Activated CD4-positive, alpha-beta T cell treated with anti-CD3 and anti-CD28 coated beads, Interleukin-2, amount 10 ng/mL, durations not matched to agents 24 days and 14 days (primary cell): ENCODE results near the gene ZNF853. TPM values are rescaled to one million over a fixed set of nuclear protein-coding genes. Genes with fewer than 3 reads are reported as not detected.
"Not testable (repeated sequence)": the region's sequence is repeated elsewhere in the genome, so short reads cannot be mapped to it uniquely, and the experiment has no call there.

ENCODE experiments used
- DNase-seq: peaks from one replicate; pipeline ENCODE4 v3.0.0; 2022
- H3K27ac Mint-ChIP-seq: one replicate; pipeline ENCODE4 v1.8.0; 2022; ENCODE audit warnings: mild to moderate bottlenecking, mixed read lengths
- H3K27me3 Mint-ChIP-seq: one replicate; pipeline ENCODE4 v1.8.0; 2022; ENCODE audit warnings: mixed read lengths
- H3K36me3 Mint-ChIP-seq: one replicate; pipeline ENCODE4 v1.8.0; 2022; ENCODE audit warnings: low read depth, mild to moderate bottlenecking, mixed read lengths
- H3K4me1 Mint-ChIP-seq: one replicate; pipeline ENCODE4 v1.8.0; 2021; ENCODE audit warnings: mixed read lengths
- H3K4me3 Mint-ChIP-seq: one replicate; pipeline ENCODE4 v1.8.0; 2022; ENCODE audit warnings: mild to moderate bottlenecking, moderate library complexity, mixed read lengths
- H3K9me3 Mint-ChIP-seq: one replicate; pipeline ENCODE4 v1.8.0; 2021; ENCODE audit warnings: mixed read lengths
- intact Hi-C: fragments of 100-400 bp; cut with micrococcal nuclease; formaldehyde crosslinking; loops from one replicate; pipeline ENCODE4 v1.15.1; 2023
- total RNA-seq: library from RNA; stranded (reverse); gene quantifications from 2 replicates; pipeline ENCODE4 v1.2.3, GENCODE V29; 2022

ZNF853 gene
- total RNA-seq: 0.33 and 0.42 TPM in 2 replicates

GRCh38 chr7:6614953-6615722, at the start of gene ZNF853:
TSS of gene ZNF853 (plus strand) at chr7:6615610. CDS start at chr7:6616175, 565 bp downstream.
- H3K4me1 Mint-ChIP-seq: peaks cover 9% of the 10 kb centered on the region
- intact Hi-C loops: no loop called here
- no peaks in the 10 kb centered on the region for H3K9me3 Mint-ChIP-seq
- DNase-seq: no peak
- H3K4me3 Mint-ChIP-seq: peak within 1 kb of the TSS; percentile 79
- peaks cover 38% of the 10 kb centered on the region for H3K27me3 Mint-ChIP-seq
- H3K36me3 Mint-ChIP-seq: peaks cover 3% of the 10 kb centered on the region
- peak within 1 kb of the TSS; percentile 62 for H3K27ac Mint-ChIP-seq

DNA sequence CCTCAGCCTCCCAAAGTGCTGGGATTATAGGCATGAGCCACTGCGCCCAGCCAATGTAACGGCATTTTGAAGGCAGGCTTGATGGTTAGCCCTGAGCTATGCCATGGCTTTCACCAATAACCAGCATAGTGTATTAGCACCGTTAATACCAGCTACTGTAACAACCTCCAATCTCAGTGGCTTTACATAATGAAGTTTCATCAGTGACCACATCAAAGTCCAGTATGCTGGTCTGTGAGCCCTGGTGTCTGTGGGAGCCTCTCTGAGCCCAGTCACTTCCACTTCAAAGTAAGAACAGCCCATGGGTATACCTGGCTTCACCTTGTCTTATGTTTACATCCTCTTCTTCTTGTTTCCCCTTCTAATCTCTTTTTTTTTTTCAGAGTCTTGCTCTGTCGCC, 49.8 kb upstream of the ZNF853 start:
- no peak overlapping the region for H3K4me3 Mint-ChIP-seq
- no peak for DNase-seq
- no peaks in the 10 kb centered on the region for H3K4me1 Mint-ChIP-seq
- no peaks in the 10 kb centered on the region for H3K9me3 Mint-ChIP-seq
- H3K27ac Mint-ChIP-seq: no peak overlapping the region
- H3K36me3 Mint-ChIP-seq: no peaks in the 10 kb centered on the region
- intact Hi-C loops: no loop called here
- H3K27me3 Mint-ChIP-seq: no peaks in the 10 kb centered on the region

DNA sequence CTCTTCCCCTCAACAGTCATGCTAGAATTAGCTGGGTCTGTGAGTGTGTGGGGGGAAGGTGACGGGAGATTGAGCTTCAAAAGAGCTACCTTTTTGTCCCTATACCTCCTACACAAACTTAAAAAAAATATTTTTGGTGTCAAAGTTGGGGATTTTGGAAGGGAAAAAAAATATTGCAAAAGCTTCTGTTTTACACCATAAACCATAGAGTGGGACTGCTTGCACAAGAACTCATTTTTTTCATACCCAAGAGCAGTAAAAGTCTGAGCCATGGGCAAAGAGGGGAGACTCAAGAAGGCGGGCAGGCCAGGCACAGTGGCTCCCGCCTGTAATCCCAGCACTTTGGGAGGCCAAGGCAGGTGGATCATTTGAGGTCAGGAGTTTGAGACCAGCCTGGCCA, 47.5 kb upstream of the ZNF853 start:
- Mint-ChIP-seq H3K27me3 (peaks cover 3% of the 10 kb centered on the region), H3K4me1 (no peaks in the 10 kb centered on the region), H3K9me3 (no peaks in the 10 kb centered on the region), H3K36me3 (no peaks in the 10 kb centered on the region), H3K27ac (no peak overlapping the region), H3K4me3 (no peak overlapping the region)
- intact Hi-C loops: no loop called here
- no peak for DNase-seq

GRCh38 chr7:6571160-6571779, 44.1 kb upstream of the ZNF853 start:
- Mint-ChIP-seq H3K4me3 (no peak overlapping the region), H3K4me1 (no peaks in the 10 kb centered on the region), H3K9me3 (no peaks in the 10 kb centered on the region), H3K27me3 (peaks cover 3% of the 10 kb centered on the region), H3K27ac (no peak overlapping the region), H3K36me3 (no peaks in the 10 kb centered on the region)
- intact Hi-C loops: loop anchor here (5.0 kb wide), 1 partner anchor 54 kb away; no protein-coding TSS in a partner anchor
- no peak for DNase-seq

DNA sequence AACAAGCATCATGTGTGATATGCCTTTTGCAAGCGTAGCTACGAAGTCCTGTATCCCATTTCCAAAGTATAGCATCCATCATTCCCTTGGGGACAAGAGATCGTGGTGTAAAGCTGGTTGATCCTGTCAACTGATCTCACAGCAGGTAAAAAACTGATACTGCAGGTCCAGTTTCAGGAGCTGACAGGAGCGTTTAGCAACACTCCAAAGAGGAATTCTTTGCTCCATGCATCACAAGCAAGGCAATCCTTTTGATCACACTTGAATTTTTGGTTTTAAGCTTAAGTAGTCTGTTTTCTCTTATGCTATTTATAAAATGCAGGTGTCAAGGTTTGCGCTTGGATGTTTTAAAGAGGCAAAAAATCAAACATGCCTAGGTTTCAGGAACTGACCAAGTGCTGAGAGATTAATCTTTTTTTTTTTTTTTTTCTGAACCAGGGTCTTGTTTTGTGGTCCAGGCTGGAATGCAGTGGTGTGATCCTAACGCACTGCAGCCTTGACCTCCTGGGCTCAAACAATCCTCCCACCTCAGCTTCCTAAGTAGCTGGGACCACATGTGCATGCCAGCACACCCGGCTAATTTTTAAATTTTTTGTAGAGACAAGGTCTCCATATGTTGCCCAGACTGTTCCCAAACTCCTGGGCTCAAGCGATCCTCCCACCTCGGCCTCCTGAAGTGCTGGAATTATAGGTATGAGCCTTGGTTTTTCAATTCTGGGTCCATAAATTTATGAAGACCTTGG, 40.0 kb upstream of the ZNF853 start:
- H3K9me3 Mint-ChIP-seq: no peaks in the 10 kb centered on the region
- H3K36me3 Mint-ChIP-seq: peaks cover 8% of the 10 kb centered on the region
- no peak for DNase-seq
- H3K27ac Mint-ChIP-seq: no peak overlapping the region
- H3K4me1 Mint-ChIP-seq: peaks cover 13% of the 10 kb centered on the region
- intact Hi-C loops: loop anchor here (5.0 kb wide), 1 partner anchor 62 kb away; the partner anchor contains the start of gene ZNF316
- peaks cover 3% of the 10 kb centered on the region for H3K27me3 Mint-ChIP-seq
- H3K4me3 Mint-ChIP-seq: peak overlapping the region; percentile 81

- no peak for DNase-seq
- peaks cover 13% of the 10 kb centered on the region for H3K36me3 Mint-ChIP-seq
- peak overlapping the region; percentile 58 for H3K27ac Mint-ChIP-seq
- peaks cover 3% of the 10 kb centered on the region for H3K27me3 Mint-ChIP-seq
- peaks cover 13% of the 10 kb centered on the region for H3K4me1 Mint-ChIP-seq
- H3K9me3 Mint-ChIP-seq: no peaks in the 10 kb centered on the region
- peak overlapping the region; percentile 81 for H3K4me3 Mint-ChIP-seq
- intact Hi-C loops: loop anchor here (5.0 kb wide), 1 partner anchor 61 kb away; the partner anchor contains the start of gene ZNF316
These were observed 39.2 kb upstream of the ZNF853 start for GRCh38 chr7:6576024-6576866.

GRCh38 chr7:6576867-6577368, 38.5 kb upstream of the ZNF853 start:
- not testable (repeated sequence) for H3K27me3 Mint-ChIP-seq, DNase-seq, H3K9me3 Mint-ChIP-seq
- Mint-ChIP-seq H3K27ac (peak overlapping the region; percentile 90), H3K4me3 (peak overlapping the region; percentile 84), H3K4me1 (peaks cover 18% of the 10 kb centered on the region), H3K36me3 (peaks cover 20% of the 10 kb centered on the region)
- intact Hi-C loops: loop anchor here (1.0 to 5.0 kb wide), 2 partner anchors 13 to 60 kb away; partner anchors contain the start of genes INTS15 and ZNF316

- intact Hi-C loops: loop anchor here (1.0 to 5.0 kb wide), 2 partner anchors 13 to 60 kb away; partner anchors contain the start of genes INTS15 and ZNF316
- peaks cover 18% of the 10 kb centered on the region for H3K4me1 Mint-ChIP-seq
- no peaks in the 10 kb centered on the region for H3K9me3 Mint-ChIP-seq
These were observed 37.9 kb upstream of the ZNF853 start, which contains the start of gene ZDHHC4 for GRCh38 chr7:6577369-6578113. TSS of gene ZDHHC4 (plus strand) at chr7:6577454. CDS start at chr7:6580562, 3,108 bp downstream.

GRCh38 chr7:6578114-6579084, 37.0 kb upstream of the ZNF853 start:
- Mint-ChIP-seq H3K36me3 (peaks cover 30% of the 10 kb centered on the region), H3K27ac (peak overlapping the region; percentile 90), H3K9me3 (no peaks in the 10 kb centered on the region), H3K27me3 (no peaks in the 10 kb centered on the region), H3K4me3 (peak overlapping the region; percentile 84), H3K4me1 (peaks cover 18% of the 10 kb centered on the region)
- intact Hi-C loops: loop anchor here (5.0 kb wide), 1 partner anchor 59 kb away; the partner anchor contains the start of gene ZNF316
- no peak for DNase-seq

More at GRCh38 chr7:6577369-6578113, 37.9 kb upstream of the ZNF853 start, which contains the start of gene ZDHHC4:
- DNase-seq: peak; percentile 96
- Mint-ChIP-seq H3K4me3 (peak within 1 kb of the TSS; percentile 84), H3K27me3 (peaks cover 3% of the 10 kb centered on the region), H3K36me3 (peaks cover 25% of the 10 kb centered on the region), H3K27ac (peak within 1 kb of the TSS; percentile 90)

GRCh38 chr7:6579446-6579845, 36.0 kb upstream of the ZNF853 start:
- Mint-ChIP-seq H3K27ac (no peak overlapping the region), H3K4me3 (peak overlapping the region; percentile 35), H3K27me3 (no peaks in the 10 kb centered on the region), H3K9me3 (no peaks in the 10 kb centered on the region), H3K4me1 (peaks cover 18% of the 10 kb centered on the region), H3K36me3 (peaks cover 34% of the 10 kb centered on the region)
- intact Hi-C loops: loop anchor here (5.0 kb wide), 1 partner anchor 58 kb away; the partner anchor contains the start of gene ZNF316
- DNase-seq: no peak

DNA sequence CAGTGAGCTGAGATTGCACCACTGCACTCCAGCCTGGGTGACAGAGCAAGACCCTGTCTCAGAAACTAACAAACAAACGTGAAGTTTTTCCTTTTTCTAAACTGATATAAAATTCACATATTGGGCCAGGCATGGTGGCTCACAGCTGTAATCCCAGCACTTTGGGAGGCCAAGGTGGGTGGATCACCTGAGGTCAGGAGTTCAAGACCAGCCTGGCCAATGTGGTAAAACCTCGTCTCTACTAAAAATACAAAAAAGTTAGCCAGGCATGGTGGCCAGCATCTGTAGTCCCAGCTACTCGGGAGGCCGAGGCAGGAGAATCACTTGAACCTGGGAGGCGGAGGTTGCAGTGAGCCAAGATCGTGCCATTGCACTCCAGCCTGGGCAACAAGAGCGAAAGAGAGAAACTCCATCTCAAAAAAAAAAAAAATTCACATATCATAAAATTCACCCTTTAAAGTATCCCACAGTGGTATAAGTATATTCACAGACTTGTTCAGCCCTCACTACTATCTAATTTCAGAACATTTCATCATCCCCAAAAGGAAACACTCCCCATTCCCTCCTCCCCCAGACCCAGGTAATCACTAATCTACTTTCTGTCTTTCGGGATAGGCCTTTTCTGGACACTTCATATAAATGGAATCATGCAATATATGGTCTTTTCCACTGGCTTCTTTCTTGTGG, 29.5 kb upstream of the ZNF853 start:
- not testable (repeated sequence) for H3K27ac Mint-ChIP-seq, H3K4me3 Mint-ChIP-seq, H3K9me3 Mint-ChIP-seq, H3K27me3 Mint-ChIP-seq, DNase-seq
- intact Hi-C loops: loop anchor here (10.0 kb wide), 1 partner anchor 269 kb away; no protein-coding TSS in a partner anchor
- peaks cover 47% of the 10 kb centered on the region for H3K36me3 Mint-ChIP-seq
- H3K4me1 Mint-ChIP-seq: peaks cover 14% of the 10 kb centered on the region
